GM18951 (cell line): ENCODE measurements around the gene EEFSEC.

Experiments used
- POLR2A ChIP-seq: IDR thresholded peaks from 4 replicates; pipeline ENCODE4 v1.6.1; 2011; ENCODE audit warnings: mild to moderate bottlenecking; ENCODE audit not compliant: insufficient read length, insufficient read depth; ENCODE audit errors: extremely low read depth
- in situ Hi-C: fragments of 300-500 bp; cut with MboI; formaldehyde crosslinking; loops from one replicate; pipeline ENCODE4 v1.12.0; 2022; ENCODE audit warnings: low sequenced_read_pairs, mixed read lengths, inconsistent platforms; ENCODE audit not compliant: unreplicated experiment

EEFSEC gene

DNA sequence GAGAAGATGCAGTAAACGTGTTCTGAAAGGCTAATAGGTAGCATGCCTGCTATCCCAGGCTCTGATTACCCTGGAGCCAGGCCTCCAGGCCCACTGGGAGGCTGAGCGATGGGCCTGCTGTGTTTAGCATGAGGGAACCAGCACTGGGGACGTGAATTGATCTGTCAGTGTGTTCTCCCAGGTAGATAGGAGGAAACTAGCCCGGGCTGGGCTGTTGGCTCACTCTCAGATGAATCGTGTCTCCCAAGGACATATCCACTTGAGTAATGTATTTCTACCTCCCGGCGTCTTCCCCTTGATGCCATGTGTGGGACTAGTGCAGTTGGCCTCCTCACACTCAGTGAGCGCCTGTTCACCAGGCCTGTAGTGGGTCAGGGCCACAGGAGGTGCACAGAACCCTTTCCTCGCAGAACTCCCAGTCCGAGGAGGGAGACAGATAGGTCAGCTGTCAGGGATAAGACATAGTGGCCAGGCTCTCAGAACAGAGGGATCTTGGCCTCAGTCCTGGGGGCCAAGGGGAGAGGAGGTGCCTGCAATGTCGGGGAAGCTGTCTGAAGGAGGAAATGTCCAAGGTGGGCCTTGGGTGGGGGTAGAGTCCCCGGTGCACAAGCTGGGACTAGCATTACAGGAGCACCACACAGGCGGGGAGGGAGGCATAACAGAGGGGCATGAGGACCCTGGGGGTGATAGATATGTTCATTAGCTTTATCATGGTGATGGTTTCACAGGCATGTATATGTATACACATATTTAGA lies 201.7 kb downstream of the EEFSEC start:
- in situ Hi-C loops, result no loop called here
- no peak for TF ChIP-seq POLR2A

DNA sequence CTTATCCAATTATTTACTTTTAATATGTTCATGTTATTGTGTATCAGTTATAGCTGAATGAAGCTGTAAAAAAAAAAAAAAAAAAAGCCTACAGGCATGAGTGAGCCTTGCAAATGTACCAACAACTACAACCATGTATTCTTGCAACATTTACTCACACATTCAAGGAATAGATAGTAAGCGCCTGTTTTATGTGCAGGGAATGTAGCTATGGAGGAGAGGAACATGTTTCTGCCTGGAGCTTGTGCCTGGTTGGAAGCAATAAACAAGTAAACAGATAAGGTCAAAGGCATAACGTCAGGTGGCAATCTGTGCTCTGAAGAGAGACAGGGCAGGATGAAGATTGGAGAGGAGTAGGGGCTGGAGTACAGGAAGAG lies 202.2 kb downstream of the EEFSEC start:
- in situ Hi-C loops, result no loop called here
- TF ChIP-seq POLR2A, result no peak

DNA sequence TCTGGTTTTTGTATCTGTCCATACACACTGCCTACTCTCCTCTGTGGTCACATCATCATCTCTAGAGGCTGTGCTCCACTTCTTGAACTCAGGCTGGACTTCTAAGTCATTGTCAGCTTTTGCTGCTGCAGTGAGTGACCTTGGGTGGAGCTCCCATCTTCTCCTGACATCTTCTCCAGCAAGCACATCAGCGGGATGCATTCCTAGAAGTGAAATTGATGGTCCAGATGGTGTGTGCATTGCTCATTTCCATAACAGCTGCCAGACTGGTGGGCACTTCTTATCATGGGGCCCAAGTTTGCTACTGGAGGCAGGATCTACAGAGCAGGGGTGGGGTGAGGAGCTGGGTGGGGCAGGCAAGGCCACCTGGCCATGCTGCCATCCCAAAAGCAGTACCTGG lies 203.5 kb downstream of the EEFSEC start:
- in situ Hi-C loops, result no loop called here
- TF ChIP-seq POLR2A, result no peak

DNA sequence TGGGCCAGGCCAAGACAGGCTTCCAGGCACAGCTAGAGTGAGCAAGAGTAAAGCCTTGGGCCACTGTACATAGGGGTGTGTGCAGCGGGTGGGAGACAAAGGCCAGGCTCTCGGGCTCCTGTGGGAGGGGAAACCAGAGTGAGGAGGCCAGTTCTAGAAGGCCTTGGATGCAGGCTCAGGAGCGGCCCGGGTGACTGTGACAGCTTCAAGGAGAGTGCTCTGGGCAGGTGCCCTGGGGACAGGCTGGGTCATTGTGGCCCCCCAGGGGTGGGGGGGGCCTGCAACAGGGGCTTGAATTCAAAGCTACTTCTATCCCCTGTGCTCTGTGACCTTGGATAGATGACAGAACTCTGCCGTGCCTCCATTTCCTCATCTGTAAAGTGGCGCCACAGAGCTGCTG lies 204.3 kb downstream of the EEFSEC start:
- in situ Hi-C loops, result no loop called here
- TF ChIP-seq POLR2A, result no peak

DNA sequence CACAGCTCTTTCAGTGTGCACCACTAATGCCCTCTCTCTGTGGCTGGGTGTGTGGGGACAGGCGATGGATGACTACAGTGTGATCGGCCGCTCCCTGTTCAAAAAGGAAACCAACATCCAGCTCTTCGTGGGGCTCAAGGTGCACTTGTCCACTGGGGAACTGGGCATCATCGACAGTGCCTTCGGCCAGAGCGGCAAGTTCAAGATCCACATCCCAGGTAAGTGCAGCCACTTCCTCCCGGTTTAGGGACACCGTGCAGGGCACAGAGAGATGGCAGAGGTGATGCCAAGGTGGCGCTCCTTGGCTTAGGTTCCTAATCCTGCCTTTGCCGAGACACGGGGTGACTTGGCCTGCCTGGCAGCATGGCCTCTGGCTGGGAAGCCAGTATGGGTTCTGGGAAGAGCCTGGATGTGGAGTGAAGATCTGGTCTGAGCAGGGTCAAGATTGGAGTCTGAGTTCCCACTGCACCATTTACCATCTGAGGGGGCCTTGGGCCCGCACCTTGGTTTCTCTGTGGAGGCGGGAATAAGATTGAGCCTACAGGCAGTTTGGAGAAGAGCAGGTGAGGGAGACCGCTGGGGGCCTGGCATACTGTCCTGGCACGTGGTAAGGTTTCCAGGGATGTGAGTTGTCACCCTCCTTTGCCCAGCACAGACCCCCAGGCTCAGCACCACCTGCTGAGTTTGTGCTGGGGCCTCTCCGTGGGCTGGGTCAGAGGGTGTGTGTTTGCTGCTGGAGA lies 205.0 kb downstream of the EEFSEC start:
- in situ Hi-C loops, result no loop called here

DNA sequence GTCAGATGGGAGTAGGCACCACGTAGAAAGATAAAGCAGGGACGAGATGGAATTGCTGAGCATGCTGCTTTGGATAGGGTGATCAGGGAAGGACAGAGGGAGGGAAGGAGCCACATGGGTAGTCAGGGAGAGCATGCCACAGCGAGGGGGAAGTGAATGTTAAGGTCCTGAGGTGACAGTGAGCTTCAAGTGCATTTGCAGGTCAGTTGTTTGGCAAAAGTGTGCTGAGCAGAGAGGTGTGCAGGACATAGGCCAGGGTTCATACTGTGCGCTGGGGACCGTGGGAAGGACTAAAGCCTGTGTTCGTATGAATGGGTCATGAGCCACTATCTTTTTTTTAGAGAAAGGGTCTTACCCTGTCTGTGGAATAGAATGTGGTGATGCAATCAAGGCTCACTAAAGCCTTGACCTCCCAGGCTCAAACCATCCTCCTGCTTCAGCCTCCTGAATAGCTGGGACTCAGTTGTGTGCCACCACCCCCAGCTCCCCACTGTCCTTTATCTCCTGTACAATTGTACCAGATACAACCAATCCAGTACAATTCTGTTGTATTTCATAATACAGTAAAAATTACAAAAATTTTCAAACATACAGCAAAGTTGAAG lies 205.9 kb downstream of the EEFSEC start:
- no peak for TF ChIP-seq POLR2A
- in situ Hi-C loops, result no loop called here

More for the DNA sequence above, 205.0 kb downstream of the EEFSEC start:
- TF ChIP-seq POLR2A, result no peak

DNA sequence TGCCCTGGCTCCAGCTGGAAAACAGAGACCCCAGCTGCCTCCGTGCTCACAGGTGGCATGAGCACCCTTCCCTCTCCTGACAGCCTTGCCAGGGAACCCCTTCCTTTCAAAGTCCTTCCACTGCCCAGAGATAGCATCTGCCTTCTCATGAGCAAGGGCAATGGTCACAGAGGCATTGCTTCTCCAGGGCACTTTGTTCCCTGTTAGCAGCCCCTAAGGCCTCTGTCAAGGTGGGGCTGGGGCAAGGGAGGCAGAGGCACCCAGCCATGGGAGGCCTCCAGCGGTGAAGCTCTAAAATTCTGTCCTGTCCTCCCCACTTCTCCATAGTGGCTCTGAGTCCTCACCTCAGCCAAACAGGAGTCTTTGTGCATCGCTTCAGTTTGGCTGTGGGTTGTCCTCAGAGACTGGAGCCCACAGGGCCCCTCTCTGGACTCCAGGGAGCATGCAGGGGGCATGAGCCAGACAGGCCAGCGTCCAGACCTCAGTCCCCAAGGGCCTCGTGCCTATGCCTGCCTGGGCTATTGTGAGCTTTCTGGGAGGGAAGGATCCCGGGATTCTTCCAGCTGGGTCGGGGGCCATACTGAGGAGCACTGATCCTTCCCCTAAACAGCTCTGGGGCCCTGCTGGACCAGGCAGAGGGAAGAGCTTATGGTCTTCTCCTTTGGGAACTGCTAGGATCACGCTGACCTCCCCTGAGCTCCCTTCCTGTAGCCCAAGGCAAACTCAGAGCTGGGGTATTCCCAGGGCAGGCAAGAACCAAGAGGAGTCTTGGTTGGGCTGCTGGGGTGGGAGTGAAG lies 206.8 kb downstream of the EEFSEC start:
- in situ Hi-C loops, result no loop called here
- TF ChIP-seq POLR2A, result no peak

DNA sequence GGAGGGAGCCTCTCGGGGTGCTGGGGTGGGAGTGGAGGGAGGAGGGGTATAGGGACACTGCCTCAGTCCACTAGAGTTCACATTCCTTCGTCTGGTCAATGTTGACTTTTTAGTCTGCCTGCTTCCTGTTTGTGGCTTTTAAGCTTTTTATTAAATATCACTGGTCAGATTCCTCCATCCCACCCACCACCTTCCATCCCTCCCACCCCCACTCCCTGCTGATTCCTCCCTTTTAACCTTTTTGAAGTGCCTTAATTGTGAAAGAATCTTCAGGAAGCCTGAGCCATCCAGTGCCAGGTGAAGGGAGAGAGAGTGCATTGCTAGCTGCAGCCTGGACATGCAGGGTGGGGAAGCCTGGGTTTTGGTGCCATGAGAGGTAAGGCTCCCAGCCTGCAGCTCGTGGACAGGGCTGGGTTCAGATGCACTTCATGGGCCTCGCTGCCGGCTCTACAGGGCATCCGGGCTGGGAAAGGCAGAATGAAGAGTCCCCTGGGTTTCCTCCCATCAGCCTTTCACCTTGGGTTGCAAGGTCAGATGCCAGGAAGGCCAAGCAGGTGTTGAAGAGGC lies 207.5 kb downstream of the EEFSEC start:
- in situ Hi-C loops, result no loop called here
- TF ChIP-seq POLR2A, result no peak

DNA sequence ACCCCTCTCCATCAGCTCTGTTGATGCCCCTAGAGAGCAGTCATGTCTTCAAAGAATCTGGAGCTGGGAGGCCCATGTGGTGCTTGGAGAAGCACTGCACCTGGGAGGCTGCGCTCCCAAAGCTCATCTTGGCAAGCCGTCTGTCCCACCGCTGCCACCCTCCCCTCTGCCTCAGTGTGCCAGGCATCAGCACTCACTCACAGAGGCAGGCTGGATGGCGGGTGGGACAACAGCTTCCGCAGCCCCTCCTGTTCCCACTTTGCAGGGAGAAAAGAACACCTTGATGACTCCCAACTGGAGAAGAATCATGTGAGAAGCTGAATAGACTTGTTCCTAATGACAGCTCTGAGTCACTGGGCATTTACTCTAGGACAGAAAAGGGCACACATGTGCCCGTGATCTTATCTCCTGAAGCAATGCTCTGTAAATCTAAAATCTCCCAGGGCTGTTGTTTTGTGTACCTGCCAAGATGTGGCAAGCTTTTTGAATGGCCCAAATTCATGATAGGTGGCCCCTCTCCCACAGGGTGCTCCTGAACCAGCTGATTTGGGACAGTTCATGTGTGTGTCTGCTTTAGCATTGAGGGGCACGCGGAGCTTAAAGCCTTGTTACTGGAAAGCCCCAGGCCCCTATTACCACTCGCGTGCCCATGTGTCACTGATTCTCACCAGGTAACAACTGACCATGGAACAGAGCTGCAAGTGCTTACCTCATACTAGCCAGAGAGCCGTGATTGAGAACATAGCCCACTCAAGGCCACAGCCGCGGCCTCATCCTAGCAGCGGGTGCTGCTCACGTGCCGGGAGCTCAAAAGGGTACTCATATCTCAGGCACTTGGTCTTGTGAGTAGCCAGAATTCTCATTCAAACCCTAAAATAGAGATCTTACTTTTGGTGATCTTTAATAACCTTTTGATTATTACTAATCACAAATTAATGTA lies 209.0 kb downstream of the EEFSEC start:
- TF ChIP-seq POLR2A, result no peak
- in situ Hi-C loops, result no loop called here

DNA sequence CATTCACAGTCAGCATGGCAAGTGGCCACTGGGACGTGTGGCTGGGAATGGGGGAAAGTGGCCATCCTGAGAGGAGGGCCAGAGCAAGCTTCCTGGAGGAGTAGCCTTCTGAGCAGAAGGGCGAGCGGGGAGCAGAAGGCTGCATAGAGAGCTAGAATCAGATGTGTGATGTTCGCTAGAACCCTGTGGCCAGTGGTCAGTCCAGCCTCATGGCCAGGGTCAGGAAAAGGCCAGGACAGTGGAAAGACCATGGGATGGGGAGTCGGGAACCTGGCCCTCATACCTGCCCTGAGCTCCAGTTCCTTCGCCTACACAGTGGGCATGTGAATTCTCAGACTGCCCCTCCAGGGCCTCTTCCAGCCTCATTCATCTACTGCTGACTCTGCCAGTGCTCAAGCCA lies 211.0 kb downstream of the EEFSEC start:
- TF ChIP-seq POLR2A, result no peak
- in situ Hi-C loops, result no loop called here

DNA sequence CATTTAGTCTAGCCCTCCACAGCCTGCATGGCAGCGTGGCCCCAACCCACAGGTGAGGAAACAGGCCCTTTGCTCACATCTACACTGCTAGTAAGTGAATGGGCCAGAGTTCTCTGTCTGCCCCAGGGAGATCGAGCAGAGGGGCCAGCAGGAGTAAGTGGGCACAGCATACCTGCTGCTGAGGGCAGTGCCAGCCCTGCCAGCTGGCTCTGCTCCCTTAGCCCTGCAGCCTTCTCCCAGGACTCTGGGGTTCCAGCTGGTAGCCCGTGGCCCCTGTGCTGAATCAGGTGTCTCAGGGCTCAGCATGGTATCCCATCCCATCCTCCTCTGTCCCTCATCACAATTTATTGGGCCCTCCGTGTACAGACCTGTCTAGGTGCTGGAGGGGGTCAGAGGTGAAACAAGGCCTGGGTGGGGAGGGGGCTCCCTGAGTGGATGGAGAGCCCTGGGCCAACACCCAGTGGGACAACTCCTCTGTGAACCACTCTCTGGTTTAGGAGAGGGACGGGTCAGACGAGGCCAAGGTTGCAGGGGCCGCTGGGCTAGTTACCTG lies 211.6 kb downstream of the EEFSEC start:
- TF ChIP-seq POLR2A, result no peak
- in situ Hi-C loops, result no loop called here

DNA sequence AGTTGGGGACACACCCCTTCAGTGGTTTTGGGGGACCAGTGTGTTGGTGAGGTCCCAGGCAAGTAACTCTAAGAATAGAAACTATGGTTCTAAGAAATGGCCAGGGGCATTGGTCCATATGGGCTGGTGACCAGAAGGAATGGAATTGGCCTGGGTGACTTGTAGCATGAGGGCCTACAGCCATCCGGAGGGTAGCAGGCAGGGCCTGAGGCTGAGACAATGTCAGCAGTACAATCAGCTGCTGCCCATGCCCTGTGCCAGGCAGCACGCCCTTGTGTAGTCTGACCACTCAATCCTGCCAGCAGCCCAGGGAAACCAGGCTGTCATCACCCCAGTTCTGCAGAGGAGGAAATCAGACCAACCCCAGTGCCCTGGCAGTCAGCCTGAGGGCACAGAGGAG lies 212.9 kb downstream of the EEFSEC start:
- TF ChIP-seq POLR2A, result no peak
- in situ Hi-C loops, result no loop called here
